H1 (cell line): ENCODE data around the gene ROR1. TPM values are rescaled to one million over a fixed set of nuclear protein-coding genes. Genes with fewer than 3 reads are reported as not detected.
A peak's percentile ranks its signal among the peaks of the same experiment; 100 is the strongest.

Experiments
- CTCF ChIA-PET: fragments of 300-600 bp; sonication (Branson Sonifier 250); formaldehyde crosslinking; loops from one replicate; lab custom pipeline; 2021; ENCODE audit not compliant: partially characterized antibody; lab: Charles Lee
- POLR2A ChIA-PET: fragments of 300-600 bp; sonication (Branson Sonifier 250); formaldehyde crosslinking; loops from one replicate; lab custom pipeline; 2021; ENCODE audit warnings: inconsistent platforms; ENCODE audit not compliant: partially characterized antibody; lab: Charles Lee
- DNase-seq, 2 experiments: peaks; one replicate each; pipeline versions ENCODE4 v3.0.0 to v3.0.0-alpha.2; 2010 to 2022; ENCODE audit warnings: low spot score in 2 of 2, low read depth in 1 of 2, mixed read lengths in 1 of 2
- FAIRE-seq: peaks from 2 replicates; lab custom pipeline; 2011; peaks lifted over from hg19 to GRCh38; lab: Jason Lieb, UNC
- H2AFZ ChIP-seq: 2 replicates; pipeline ENCODE4 v1.8.1; 2012; ENCODE audit warnings: low read length, inconsistent platforms
- H2AK5ac ChIP-seq: 2 replicates; pipeline ENCODE4 v1.6.1; 2013; ENCODE audit warnings: low read depth, low read length
- H2BK120ac ChIP-seq: replicated peaks from 2 replicates; pipeline ENCODE3; 2013; ENCODE audit warnings: low read depth, low read length, inconsistent platforms
- H2BK12ac ChIP-seq: 2 replicates; pipeline ENCODE4 v1.6.1; 2013; ENCODE audit warnings: low read depth, low read length
- H2BK15ac ChIP-seq: 2 replicates; pipeline ENCODE4 v1.6.1; 2013; ENCODE audit warnings: low read length
- H2BK20ac ChIP-seq: 2 replicates; pipeline ENCODE4 v1.6.1; 2013; ENCODE audit warnings: low read length
- H2BK5ac ChIP-seq: 2 replicates; pipeline ENCODE4 v1.6.1; 2013; ENCODE audit warnings: low read depth, low read length
- H3K14ac ChIP-seq: 2 replicates; pipeline ENCODE4 v1.6.1; 2013; ENCODE audit warnings: inconsistent platforms; ENCODE audit not compliant: insufficient read length
- H3K18ac ChIP-seq: 2 replicates; pipeline ENCODE4 v1.6.1; 2013; ENCODE audit warnings: low read length; ENCODE audit errors: extremely low read depth
- H3K23ac ChIP-seq: 2 replicates; pipeline ENCODE4 v1.6.1; 2013; ENCODE audit warnings: inconsistent platforms; ENCODE audit not compliant: insufficient read length
- H3K23me2 ChIP-seq: 2 replicates; pipeline ENCODE4 v1.6.1; 2013; ENCODE audit warnings: low read depth, low read length
- H3K27ac ChIP-seq: 2 replicates; pipeline ENCODE4 v1.6.1; 2011; ENCODE audit warnings: low read depth, low read length, inconsistent platforms
- H3K27me3 ChIP-seq, 4 experiments: replicated peaks in 1 of 4; 1 replicate in 1 of 4; 2 replicates in 3 of 4; pipeline versions ENCODE4 v1.6.1 to v1.8.1; 2011 to 2013; ENCODE audit warnings: low read length in 3 of 4, mild to moderate bottlenecking in 3 of 4, inconsistent platforms in 2 of 4, mixed read lengths in 2 of 4, moderate library complexity in 1 of 4; ENCODE audit not compliant: control insufficient read depth in 3 of 4, insufficient read depth in 3 of 4; ENCODE audit errors: extremely low read depth in 1 of 4
- H3K36me3 ChIP-seq, 4 experiments: 2 replicates each; pipeline versions ENCODE4 v1.6.1 to v1.8.1; 2011 to 2013; ENCODE audit warnings: mild to moderate bottlenecking in 4 of 4, low read length in 3 of 4, moderate library complexity in 2 of 4, control low read depth in 1 of 4, inconsistent platforms in 1 of 4; ENCODE audit not compliant: insufficient read depth in 4 of 4, control insufficient read depth in 2 of 4
- H3K4ac ChIP-seq: replicated peaks from 2 replicates; pipeline ENCODE3; 2013; ENCODE audit warnings: low read length, low read depth, mixed read lengths, inconsistent platforms; ENCODE audit not compliant: insufficient read length
- H3K4me1 ChIP-seq, 4 experiments: replicated peaks in 1 of 4; 1 replicate in 1 of 4; 2 replicates in 3 of 4; pipeline versions ENCODE4 v1.6.1 to v1.8.1; 2011 to 2013; ENCODE audit warnings: low read length in 3 of 4, inconsistent platforms in 2 of 4, mixed read lengths in 1 of 4; ENCODE audit not compliant: insufficient read depth in 4 of 4, control insufficient read depth in 3 of 4
- H3K4me2 ChIP-seq, 2 experiments: 2 replicates each; pipeline versions ENCODE4 v1.6.1 to v1.8.1; 2011 to 2013; ENCODE audit warnings: low read depth in 2 of 2, low read length in 2 of 2, control low read depth in 1 of 2, inconsistent platforms in 1 of 2, mild to moderate bottlenecking in 1 of 2; ENCODE audit not compliant: insufficient read depth in 1 of 2
- H3K4me3 ChIP-seq, 4 experiments: fragments of 200-600, 300-600 bp in 1 of 4; sonication (generic), shearing (Covaris generic), sonication (Bioruptor Twin) in 1 of 4; 2 replicates each; pipeline versions ENCODE4 v1.5.1 to v1.8.1; 2011 to 2016; ENCODE audit warnings: low read length in 4 of 4, low read depth in 3 of 4, control low read depth in 2 of 4, inconsistent platforms in 2 of 4, mild to moderate bottlenecking in 2 of 4, mixed read lengths in 1 of 4, moderate library complexity in 1 of 4; ENCODE audit not compliant: insufficient read depth in 2 of 4; ENCODE audit errors: extremely low read depth in 1 of 4
- H3K56ac ChIP-seq: replicated peaks from 2 replicates; pipeline ENCODE3; 2013; ENCODE audit warnings: low read depth, mild to moderate bottlenecking, mixed read lengths, low read length, inconsistent platforms; ENCODE audit not compliant: insufficient read length
- H3K79me1 ChIP-seq: 2 replicates; pipeline ENCODE4 v1.6.1; 2013; ENCODE audit warnings: low read depth, low read length, control low read depth
- H3K79me2 ChIP-seq, 2 experiments: 2 replicates each; pipeline versions ENCODE4 v1.6.1 to v1.8.1; 2012 to 2013; ENCODE audit warnings: low read length in 2 of 2, mild to moderate bottlenecking in 2 of 2, inconsistent platforms in 1 of 2; ENCODE audit not compliant: insufficient read depth in 2 of 2, control insufficient read depth in 1 of 2
- H3K9ac ChIP-seq, 4 experiments: replicated peaks in 1 of 4; 1 replicate in 1 of 4; 2 replicates in 3 of 4; pipeline versions ENCODE4 v1.6.1 to v1.8.1; 2011 to 2013; ENCODE audit warnings: low read depth in 3 of 4, low read length in 3 of 4, control low read depth in 2 of 4, mild to moderate bottlenecking in 2 of 4, moderate library complexity in 2 of 4, inconsistent platforms in 1 of 4; ENCODE audit errors: extremely low read depth in 1 of 4
- H3K9me3 ChIP-seq, 2 experiments: 2 replicates each; pipeline versions ENCODE4 v1.6.1 to v1.8.1; 2012 to 2013; ENCODE audit warnings: mild to moderate bottlenecking in 2 of 2, moderate library complexity in 2 of 2, control low read depth in 1 of 2, inconsistent platforms in 1 of 2, low read depth in 1 of 2, low read length in 1 of 2, mixed read lengths in 1 of 2; ENCODE audit not compliant: insufficient read depth in 2 of 2
- H4K20me1 ChIP-seq, 2 experiments: replicated peaks in 1 of 2; 2 replicates each; pipeline versions ENCODE3 to v1.8.1; 2011 to 2013; ENCODE audit warnings: inconsistent platforms in 2 of 2, low read length in 2 of 2, mild to moderate bottlenecking in 1 of 2; ENCODE audit not compliant: insufficient read depth in 2 of 2, control insufficient read depth in 1 of 2
- H4K5ac ChIP-seq: 2 replicates; pipeline ENCODE4 v1.6.1; 2013; ENCODE audit warnings: low read length, low read depth, mixed read lengths, inconsistent platforms; ENCODE audit not compliant: insufficient read length
- H4K8ac ChIP-seq: 2 replicates; pipeline ENCODE4 v1.8.0; 2013; ENCODE audit warnings: mild to moderate bottlenecking, moderate library complexity, low read length, inconsistent platforms; ENCODE audit not compliant: insufficient read depth; ENCODE audit errors: extremely low read depth
- H4K91ac ChIP-seq: replicated peaks from 2 replicates; pipeline ENCODE3; 2013; ENCODE audit warnings: low read length, mixed read lengths, inconsistent platforms; ENCODE audit not compliant: insufficient read length
- BACH1 ChIP-seq: IDR thresholded peaks from 2 replicates; pipeline ENCODE4 v1.6.1; 2012; ENCODE audit warnings: low read length, improper control_type of control experiment
- CBX8 ChIP-seq: fragments of 300-800, 300-1000 bp; sonication (generic); IDR thresholded peaks from 2 replicates; pipeline ENCODE4 v1.7.1; 2016; ENCODE audit warnings: low read depth, low read length, borderline replicate concordance
- CHD1 ChIP-seq: IDR thresholded peaks from 2 replicates; pipeline ENCODE4 v1.6.1; 2012; ENCODE audit warnings: low read depth, low read length, improper control_type of control experiment
- CTCF ChIP-seq, 3 experiments: IDR thresholded peaks; 1 replicate in 2 of 3; 2 replicates in 1 of 3; pipeline versions ENCODE4 v1.5.1 to v1.6.1; 2011; ENCODE audit warnings: low read length in 3 of 3, mild to moderate bottlenecking in 3 of 3, inconsistent platforms in 2 of 3, low read depth in 1 of 3, moderate library complexity in 1 of 3; ENCODE audit not compliant: insufficient read depth in 1 of 3; ENCODE audit errors: control extremely low read depth in 1 of 3
- GTF2F1 ChIP-seq: IDR thresholded peaks from 2 replicates; pipeline ENCODE4 v1.6.1; 2012; ENCODE audit warnings: low read depth, low read length, improper control_type of control experiment, borderline replicate concordance
- JUND ChIP-seq: IDR thresholded peaks from 2 replicates; pipeline ENCODE4 v1.6.1; 2011; ENCODE audit warnings: mild to moderate bottlenecking, improper control_type of control experiment, low read length
- NANOG ChIP-seq: IDR thresholded peaks from 2 replicates; pipeline ENCODE4 v1.6.1; 2011; ENCODE audit warnings: low read length, low read depth, mild to moderate bottlenecking, inconsistent platforms; ENCODE audit not compliant: insufficient read depth, poor library complexity, severe bottlenecking
- RAD21 ChIP-seq, 2 experiments: IDR thresholded peaks in 1 of 2; conservative IDR thresholded peaks in 1 of 2; 2 replicates each; pipeline ENCODE4 v1.6.1; 2011; ENCODE audit warnings: low read depth in 2 of 2, low read length in 2 of 2, improper control_type of control experiment in 1 of 2, inconsistent platforms in 1 of 2, mild to moderate bottlenecking in 1 of 2, moderate library complexity in 1 of 2
- RBBP5 ChIP-seq: IDR thresholded peaks from 2 replicates; pipeline ENCODE4 v1.7.1; 2012; ENCODE audit warnings: low read depth, mild to moderate bottlenecking, inconsistent platforms, low read length, moderate library complexity, borderline replicate concordance
- SP2 ChIP-seq: IDR thresholded peaks from 2 replicates; pipeline ENCODE4 v1.6.1; 2012; ENCODE audit warnings: mild to moderate bottlenecking, low read length, inconsistent platforms
- SUZ12 ChIP-seq: fragments of 200-600 bp; sonication (generic); IDR thresholded peaks from 2 replicates; pipeline ENCODE4 v1.6.1; 2012; ENCODE audit warnings: mild to moderate bottlenecking, inconsistent platforms, low read length, moderate library complexity, mixed read lengths
- ZNF274 ChIP-seq: IDR thresholded peaks from 2 replicates; pipeline ENCODE4 v1.7.0; 2012; ENCODE audit warnings: low read length, borderline replicate concordance; ENCODE audit errors: extremely low read depth
- polyA plus RNA-seq, 7 experiments: library from polyadenylated mRNA; depleted of rRNA in 3 of 7; stranded (reverse) in 5 of 7; unstranded in 2 of 7; fragments of >200 nt in 5 of 7; fragments of 200-250 nt in 2 of 7; gene quantifications; 1 replicate in 5 of 7; 2 replicates in 1 of 7; 4 replicates in 1 of 7; pipeline versions ENCODE4 v1.2.1 to v1.2.3, GENCODE V29; 2011 to 2013; ENCODE audit warnings: missing spikeins in 2 of 7, mixed read lengths in 2 of 7
- total RNA-seq: library from RNA; stranded (reverse); fragmentation: NEBNext Ultra II Directional; extraction: Animal tissue kit (Norgen Biotek cat#: 25700); gene quantifications from 2 replicates; pipeline ENCODE4 v1.2.1, GENCODE V29; 2021

Gene ROR1
- total and polyA plus RNA-seq, 2 of the 8 experiments (the other 6 are each of a cell fraction or from before 2014, with no cell fraction given) = 33.6 to 73.6 TPM

- no peak for DNase-seq
- no peak overlapping the region for H3K23ac ChIP-seq
- no peak overlapping the region for H4K5ac ChIP-seq
- no peak overlapping the region for H3K4me2 ChIP-seq
- no peak for TF ChIP-seq CTCF (IDR thresholded peaks at IDR 0.05; ENCODE audit: control extremely low read depth in 1 of 3, insufficient read depth in 1 of 3, low read depth in 1 of 3, low read length in 3 of 3)
- no peak for TF ChIP-seq NANOG
- TF ChIP-seq JUND = no peak
- TF ChIP-seq GTF2F1 = no peak
- TF ChIP-seq CHD1 = no peak
- TF ChIP-seq BACH1 = no peak
- TF ChIP-seq RAD21 (IDR thresholded peaks at IDR 0.05 in 1 of 2, conservative IDR thresholded peaks at IDR 0.05 in 1 of 2; ENCODE audit: low read depth in 2 of 2, low read length in 2 of 2) = no peak
- no peak for TF ChIP-seq RBBP5
- no peak for TF ChIP-seq SP2
- TF ChIP-seq CBX8 = no peak
- TF ChIP-seq SUZ12 = no peak
- TF ChIP-seq ZNF274 = no peak
- H3K23me2 ChIP-seq = no peaks in the 10 kb centered on the region
- H4K8ac ChIP-seq = no peak overlapping the region
- H3K4me1 ChIP-seq = peaks cover 0 to 9% (median 5%) of the 10 kb centered on the region in 4 experiments; a peak in 6 of 7 replicates
- no peak overlapping the region for H3K14ac ChIP-seq
- H3K4ac ChIP-seq = no peak overlapping the region
- no peaks in the 10 kb centered on the region for H4K20me1 ChIP-seq
- H2AFZ ChIP-seq = no peak overlapping the region
- H2BK20ac ChIP-seq = no peak overlapping the region
- H3K4me3 ChIP-seq = no peak overlapping the region
- no peak overlapping the region for H2BK120ac ChIP-seq
- FAIRE-seq = no peak
- no peak overlapping the region for H3K9ac ChIP-seq
- peak overlapping the region; percentile 14; the same call in 1 of the 2 replicates for H2BK12ac ChIP-seq
- H2AK5ac ChIP-seq = no peak overlapping the region
- H3K9me3 ChIP-seq = peaks cover 3 to 4% of the 10 kb centered on the region in 2 experiments; a peak in 1 of 4 replicates
- H3K27me3 ChIP-seq = 0 out of 7 replicates have a peak, but pooled peaks cover 0 to under 1% (median 0%) of the 10 kb centered on the region in 4 experiments
- no peaks in the 10 kb centered on the region for H3K79me2 ChIP-seq
- H2BK15ac ChIP-seq = no peak overlapping the region
- ChIA-PET POLR2A (interaction anchor here (0.6 kb wide), 1 partner anchor 887 kb away, joined by 3 read pairs; no protein-coding TSS in a partner anchor), CTCF (interaction anchor here (0.7 to 1.3 kb wide), 6 partner anchors 8 to 176 kb away, joined by 3 to 4 read pairs (median 3); partner anchors contain the start of gene ROR1)
- no peak overlapping the region for H3K18ac ChIP-seq
- H3K79me1 ChIP-seq = no peaks in the 10 kb centered on the region
- no peak overlapping the region for H3K56ac ChIP-seq
- no peak overlapping the region for H3K27ac ChIP-seq
- no peak overlapping the region for H4K91ac ChIP-seq
- H2BK5ac ChIP-seq = no peak overlapping the region
- H3K36me3 ChIP-seq = no peaks in the 10 kb centered on the region
These were observed 31.3 kb upstream of the ROR1 start for GRCh38 chr1:63742526-63742925.
